GM19239 (cell line): ENCODE measurements around the gene PDCD2L.
A peak's percentile ranks its signal among the peaks of the same experiment; 100 is the strongest.
"Not testable (repeated sequence)": the region's sequence is repeated elsewhere in the genome, so short reads cannot be mapped to it uniquely, and the experiment has no call there.

Source experiments
- DNase-seq: peaks from one replicate; pipeline ENCODE4 v3.0.0; 2011; ENCODE audit warnings: low spot score; ENCODE audit not compliant: insufficient read length
- FAIRE-seq: peaks from 2 replicates; lab custom pipeline; 2011; peaks lifted over from hg19 to GRCh38; lab: Jason Lieb, UNC

PDCD2L gene, protein sequence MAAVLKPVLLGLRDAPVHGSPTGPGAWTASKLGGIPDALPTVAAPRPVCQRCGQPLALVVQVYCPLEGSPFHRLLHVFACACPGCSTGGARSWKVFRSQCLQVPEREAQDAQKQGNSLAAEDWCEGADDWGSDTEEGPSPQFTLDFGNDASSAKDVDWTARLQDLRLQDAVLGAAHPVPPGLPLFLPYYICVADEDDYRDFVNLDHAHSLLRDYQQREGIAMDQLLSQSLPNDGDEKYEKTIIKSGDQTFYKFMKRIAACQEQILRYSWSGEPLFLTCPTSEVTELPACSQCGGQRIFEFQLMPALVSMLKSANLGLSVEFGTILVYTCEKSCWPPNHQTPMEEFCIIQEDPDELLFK

GRCh38 chr19:34404109-34404909 is at the start of gene PDCD2L:
Gene PDCD2L, plus strand, starts transcription at chr19:34404399. Its CDS starts 32 bp downstream, at chr19:34404431.
- peak; percentile 93 for DNase-seq
- peak; percentile 80 for FAIRE-seq

DNA sequence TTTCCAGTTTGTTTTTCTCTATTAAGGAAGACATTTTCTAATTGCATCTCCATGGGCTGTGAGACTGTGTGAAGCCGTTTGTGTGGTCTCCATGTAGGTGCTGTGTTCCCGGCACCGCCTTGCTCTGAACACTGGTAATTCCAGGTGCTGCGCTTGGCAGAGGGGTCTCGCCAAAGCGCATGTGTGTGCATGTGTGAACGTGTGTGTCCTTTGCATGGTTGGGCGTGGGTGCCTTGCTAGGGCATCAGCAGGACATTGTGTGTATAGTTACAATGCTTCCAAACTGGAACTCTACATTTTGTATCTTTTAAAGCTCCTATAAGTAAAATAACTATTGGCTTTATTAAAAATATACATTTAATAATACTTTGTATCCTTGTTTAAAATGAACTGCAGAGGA is 49.0 kb upstream of the PDCD2L start:
- no peak for FAIRE-seq

GRCh38 chr19:34356875-34357274 is 47.3 kb upstream of the PDCD2L start:
- no peak for FAIRE-seq
- no peak for DNase-seq

More for the DNA sequence above, 49.0 kb upstream of the PDCD2L start:
- no peak for DNase-seq

- no peak for DNase-seq
- FAIRE-seq, result no peak
Observed at GRCh38 chr19:34357431-34357830, 46.8 kb upstream of the PDCD2L start.

DNA sequence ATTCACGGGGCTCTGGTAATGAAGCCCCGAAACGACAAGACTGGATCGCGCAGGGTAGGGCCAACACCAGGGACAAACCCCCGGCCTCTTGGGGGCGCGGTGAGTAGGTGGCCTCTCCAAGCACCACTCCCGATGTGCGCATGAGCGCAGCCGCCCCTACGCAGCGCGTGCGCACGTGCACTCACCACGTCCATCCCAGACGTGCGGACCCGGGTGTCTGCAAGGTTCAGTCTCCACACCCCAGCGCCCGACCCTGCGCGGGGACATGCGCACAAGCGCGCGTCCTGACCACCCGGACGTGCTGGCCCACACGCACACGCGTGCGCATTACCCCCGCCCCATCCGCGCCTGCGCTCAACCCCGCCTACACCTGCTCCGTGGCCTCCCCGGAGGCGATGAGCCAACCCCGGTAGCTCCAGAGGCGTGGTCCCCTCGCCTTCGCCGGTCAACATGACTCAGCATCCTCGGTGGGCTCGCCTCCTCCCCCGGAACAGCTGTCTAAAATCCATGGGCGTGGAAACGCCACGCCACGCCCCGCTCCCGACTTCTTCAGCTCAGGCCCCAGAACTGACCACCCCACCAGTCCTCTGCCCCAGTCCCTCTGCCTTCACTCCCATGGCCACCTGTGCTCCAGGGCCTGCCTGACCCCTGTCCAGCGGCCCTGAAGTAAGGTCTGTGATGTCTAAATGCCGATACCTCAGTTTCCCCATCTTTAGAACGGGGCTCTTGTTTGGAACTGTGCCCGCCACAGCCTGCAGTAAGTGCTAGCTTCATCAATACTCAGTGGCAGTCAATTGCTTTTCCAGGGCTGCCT is 44.9 kb upstream of the PDCD2L start:
- peak; percentile 90 for FAIRE-seq
- peak; percentile 90 for DNase-seq

DNA sequence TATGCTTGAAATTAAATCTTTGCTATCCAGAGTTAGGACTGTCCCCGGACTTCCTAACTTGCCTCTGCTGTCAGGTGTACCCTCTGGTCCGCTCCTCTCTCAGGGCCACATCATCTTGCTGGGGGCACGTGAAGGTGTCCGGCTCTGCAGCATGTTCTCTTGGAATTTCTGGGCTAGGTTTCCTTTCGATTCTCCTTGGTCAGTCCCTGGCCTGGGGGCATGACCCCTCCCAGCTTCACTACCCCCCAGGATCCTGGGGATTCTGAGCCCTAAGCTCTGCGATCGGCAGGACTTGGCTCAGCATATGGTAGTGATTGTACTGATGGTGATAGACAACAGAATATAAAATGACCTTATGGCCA is 44.3 kb upstream of the PDCD2L start:
- FAIRE-seq (no peak), DNase-seq (no peak)

DNA sequence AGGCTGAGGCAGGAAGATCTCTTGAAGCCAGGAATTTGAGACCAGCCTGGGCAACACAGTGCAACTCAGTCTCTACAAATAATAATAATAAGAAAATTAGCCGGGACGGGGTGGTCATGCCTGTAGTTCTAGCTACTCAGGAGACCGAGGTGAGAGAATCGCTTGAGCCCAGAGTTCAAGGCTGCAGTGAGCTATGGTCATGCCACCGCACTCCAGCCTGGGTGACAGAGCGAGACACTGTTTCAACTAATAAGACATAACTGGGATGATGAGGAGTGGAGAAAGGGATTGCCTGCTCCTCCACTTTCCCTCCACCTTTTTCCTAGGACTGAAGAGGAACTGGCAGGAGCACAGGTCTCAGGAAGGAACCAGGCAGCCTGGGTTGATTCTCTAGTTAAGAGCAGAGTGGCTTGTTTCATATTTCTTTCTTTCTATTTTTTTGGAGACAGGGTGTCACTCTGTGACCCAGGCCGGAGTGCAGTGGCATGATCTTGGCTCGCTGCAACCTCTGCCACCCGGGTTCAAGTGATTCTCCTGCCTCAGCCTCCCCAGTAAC is 43.8 kb upstream of the PDCD2L start:
- no peak for DNase-seq
- no peak for FAIRE-seq

GRCh38 chr19:34362679-34363069 is 41.5 kb upstream of the PDCD2L start:
- FAIRE-seq (no peak), DNase-seq (no peak)

GRCh38 chr19:34363094-34363493 is 41.1 kb upstream of the PDCD2L start:
- no peak for DNase-seq
- FAIRE-seq, result no peak

GRCh38 chr19:34363930-34364329 is 40.3 kb upstream of the PDCD2L start:
- FAIRE-seq (no peak), DNase-seq (no peak)

DNA sequence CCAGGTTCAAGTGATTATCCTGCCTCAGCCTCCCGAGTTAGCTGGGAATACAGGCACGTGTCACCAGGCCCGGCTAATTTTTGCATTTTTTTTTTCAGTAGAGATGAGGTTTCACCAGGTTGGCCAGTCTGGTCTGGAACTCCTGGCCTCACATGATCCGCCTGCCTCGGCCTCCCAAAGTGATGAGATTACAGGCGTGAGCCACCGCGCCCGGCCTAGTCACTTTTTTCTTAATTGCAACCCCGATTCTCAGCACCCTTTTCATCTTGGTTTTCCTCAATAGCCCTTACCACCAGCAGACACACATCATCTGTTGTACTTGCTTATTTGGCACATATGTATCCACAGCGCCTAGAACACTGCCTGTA is 39.8 kb upstream of the PDCD2L start:
- DNase-seq, result no peak
- FAIRE-seq, result no peak

DNA sequence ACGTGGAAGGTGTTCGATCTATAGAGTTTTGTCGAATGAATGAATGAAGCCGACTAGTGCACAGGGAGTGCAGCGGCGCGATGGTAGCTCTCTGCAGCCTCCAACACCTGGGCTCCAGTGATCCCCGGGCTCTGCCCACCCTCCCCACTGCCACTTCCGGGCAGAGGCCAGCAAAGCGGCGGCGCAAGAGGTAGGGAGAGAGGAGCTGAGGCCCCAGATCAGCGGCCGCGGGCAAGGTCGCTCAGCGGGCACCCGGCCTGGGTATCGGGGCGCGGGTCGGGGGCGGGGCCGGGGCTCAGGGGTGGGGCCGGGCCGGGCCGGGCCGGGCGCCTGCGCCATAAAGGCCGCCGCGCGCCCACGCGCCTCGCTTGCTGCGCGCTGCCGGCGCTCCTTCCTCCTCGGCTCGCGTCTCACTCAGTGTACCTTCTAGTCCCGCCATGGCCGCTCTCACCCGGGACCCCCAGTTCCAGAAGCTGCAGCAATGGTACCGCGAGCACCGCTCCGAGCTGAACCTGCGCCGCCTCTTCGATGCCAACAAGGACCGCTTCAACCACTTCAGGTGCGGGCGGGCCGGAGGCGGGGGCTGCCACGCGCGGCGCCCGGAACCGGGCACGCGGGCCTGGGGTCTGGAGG is 39.3 kb upstream of the PDCD2L start, which contains the start of gene GPI:
GPI (plus strand) TSS at position 367 of the 633 bp plus-strand sequence; CDS start at position 438, 71 bp downstream.
- DNase-seq, result peak; percentile 75
- FAIRE-seq, result no peak

GRCh38 chr19:34365463-34366401 is 38.5 kb upstream of the PDCD2L start:
- FAIRE-seq, result peak; percentile 26
- no peak for DNase-seq

DNA sequence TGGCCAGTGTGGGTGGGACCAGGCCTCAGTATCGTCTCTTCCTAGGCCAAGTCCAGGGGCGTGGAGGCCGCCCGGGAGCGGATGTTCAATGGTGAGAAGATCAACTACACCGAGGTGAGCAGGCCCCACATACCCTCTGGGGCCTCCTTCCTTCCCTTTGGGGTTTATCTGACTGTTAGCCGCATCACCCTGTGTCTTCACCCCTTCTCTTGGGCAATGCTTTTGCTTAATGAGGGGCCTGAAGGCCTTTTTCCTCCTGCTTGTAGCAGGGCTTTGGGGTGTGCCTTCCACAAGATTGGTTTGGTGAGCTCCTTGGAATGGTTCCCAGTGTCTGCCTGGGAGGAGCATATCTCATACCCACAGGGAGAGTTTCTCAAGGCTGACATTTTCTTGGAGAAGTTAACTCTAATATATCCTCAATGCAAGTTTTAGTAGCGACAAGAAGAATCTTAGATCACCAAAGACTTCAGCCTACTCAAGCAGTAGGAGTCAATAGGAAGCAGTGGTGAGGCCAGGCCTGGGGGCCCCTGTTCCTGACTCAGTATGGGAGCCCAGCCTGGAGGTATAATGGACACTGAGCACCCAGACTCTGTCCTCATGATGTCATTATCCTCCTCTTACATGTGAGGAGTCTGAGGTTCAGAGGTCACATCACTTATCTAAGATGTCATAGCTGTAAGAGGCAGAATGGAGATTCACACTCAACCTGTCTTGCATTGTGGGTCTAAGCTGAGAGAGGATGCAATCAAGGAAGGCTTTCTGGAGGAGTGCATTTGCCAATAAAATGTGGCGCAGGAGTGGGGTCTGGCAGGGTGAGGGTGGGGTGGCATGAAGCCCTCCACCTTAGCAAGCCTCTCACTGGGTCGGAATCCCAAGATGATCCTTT is 37.2 kb upstream of the PDCD2L start:
- FAIRE-seq (no peak), DNase-seq (no peak)

- FAIRE-seq (no peak), DNase-seq (no peak)
Observed at GRCh38 chr19:34367624-34367957, 36.6 kb upstream of the PDCD2L start.

DNA sequence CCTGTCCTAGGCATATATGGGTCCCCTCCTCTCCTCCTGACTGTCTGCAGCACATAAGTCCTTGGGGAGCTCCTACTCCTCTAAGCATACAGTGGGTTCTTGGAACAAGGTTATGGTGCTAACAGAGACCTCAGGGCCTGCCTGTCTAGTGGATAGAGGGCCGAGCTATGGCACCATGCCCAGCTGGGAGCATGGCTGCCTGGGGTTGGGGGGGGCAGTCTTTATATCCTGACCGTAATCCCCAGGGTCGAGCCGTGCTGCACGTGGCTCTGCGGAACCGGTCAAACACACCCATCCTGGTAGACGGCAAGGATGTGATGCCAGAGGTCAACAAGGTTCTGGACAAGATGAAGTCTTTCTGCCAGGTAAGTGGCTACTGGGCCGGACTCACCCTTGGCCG is 35.9 kb upstream of the PDCD2L start:
- FAIRE-seq (no peak), DNase-seq (no peak)

GRCh38 chr19:34369166-34369565 is 35.0 kb upstream of the PDCD2L start:
- FAIRE-seq, DNase-seq: not testable (repeated sequence)

DNA sequence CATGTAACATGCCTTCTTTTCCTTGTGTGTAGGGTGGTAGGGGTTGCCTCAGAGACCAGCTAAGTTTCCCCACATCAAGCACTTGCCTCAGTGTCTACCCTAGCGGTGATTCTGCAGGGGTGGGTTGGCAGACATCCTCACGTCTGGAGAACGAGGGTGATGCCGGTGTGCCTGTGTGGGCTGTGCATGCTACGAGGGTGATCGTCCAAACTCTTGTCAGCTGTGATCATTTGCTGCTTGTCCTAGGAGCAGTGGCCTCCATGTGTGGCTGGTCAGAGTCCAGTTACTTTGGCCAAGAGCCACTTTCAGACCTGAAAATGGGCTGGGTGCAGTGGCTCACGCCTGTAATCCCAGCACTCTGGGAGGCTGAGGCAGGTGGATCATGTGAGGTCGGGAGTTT is 34.1 kb upstream of the PDCD2L start:
- DNase-seq (no peak), FAIRE-seq (no peak)
